ENCODE data around the gene SETD3. TPM values are rescaled to one million over a fixed set of nuclear protein-coding genes. Genes with fewer than 3 reads are reported as not detected.

The SETD3 gene
- total and polyA plus RNA-seq, 2 experiments from 2014 or later: 40.7 to 68.0 TPM

GRCh38 chr14:99425272-99425681 lies 55.4 kb downstream of the SETD3 start:
- Histone ChIP-seq H3K79me2 (replicated peaks; ENCODE audit: insufficient read depth) (peaks cover 35% of the 10 kb centered on the region), H3K9me2 (ENCODE audit: insufficient read depth) (no peaks in the 10 kb centered on the region), H4K20me1 (replicated peaks; ENCODE audit: insufficient read depth) (peaks cover 6% of the 10 kb centered on the region; the same call in 1 of the 2 replicates), H3K27me3 (ENCODE audit: insufficient read depth) (no peaks in the 10 kb centered on the region), H3K4me2 (peak overlapping the region; percentile 25; the same call in 1 of the 2 replicates), H2AFZ (no peak overlapping the region), H3K27ac (ENCODE audit: low read depth) (no peak overlapping the region), H3K4me1 (ENCODE audit: insufficient read depth) (peaks cover 53% of the 10 kb centered on the region), H3F3A (replicated peaks; ENCODE audit: low read depth) (no peaks in the 10 kb centered on the region), H3K4me3 (no peak overlapping the region), H3K36me3 (ENCODE audit: insufficient read depth) (peaks cover 14% of the 10 kb centered on the region)
- 0 out of 2 replicates have a peak overlapping the region, but pooled peaks have one; percentile 84 for H3K27ac Mint-ChIP-seq
- DNase-seq (ENCODE audit: low spot score) (no peak), ATAC-seq (no peak)
- H3K36me3 Mint-ChIP-seq (ENCODE audit: low read depth): peaks cover 27% of the 10 kb centered on the region
- TF ChIP-seq POLR2AphosphoS5 (IDR thresholded peaks at IDR 0.05; ENCODE audit: low read depth) (no peak), CTCF (conservative IDR thresholded peaks at IDR 0.05; ENCODE audit: low read depth in 2 of 2) (no peak), ETS1 (IDR thresholded peaks at IDR 0.05) (no peak), ZNF462 (CRISPR knock-in tag; IDR thresholded peaks at IDR 0.05) (no peak), EZH2phosphoT487 (IDR thresholded peaks at IDR 0.05; ENCODE audit: unreplicated experiment) (no peak), JUNB (IDR thresholded peaks at IDR 0.05; ENCODE audit: unreplicated experiment) (no peak), NANOG (IDR thresholded peaks at IDR 0.05; ENCODE audit: borderline replicate concordance) (no peak), ZNF114 (CRISPR knock-in tag; IDR thresholded peaks at IDR 0.05) (no peak), EZH2 (IDR thresholded peaks at IDR 0.05; ENCODE audit: low read depth, unreplicated experiment) (no peak), CREB1 (CRISPR knock-in tag; IDR thresholded peaks at IDR 0.05; ENCODE audit: low read depth) (no peak), STAT1 (IDR thresholded peaks at IDR 0.05; ENCODE audit: unreplicated experiment) (no peak), ZNF331 (CRISPR knock-in tag; IDR thresholded peaks at IDR 0.05; ENCODE audit: low read depth) (no peak), REST (IDR thresholded peaks at IDR 0.05; ENCODE audit: unreplicated experiment) (no peak)
- H3K9me3 Mint-ChIP-seq: peaks cover 16% of the 10 kb centered on the region
- H3K4me3 Mint-ChIP-seq: no peak overlapping the region
- H3K27me3 Mint-ChIP-seq (ENCODE audit: insufficient read depth, low read depth, poor library complexity): peaks cover 8% of the 10 kb centered on the region
- peaks cover 60% of the 10 kb centered on the region for H3K4me1 Mint-ChIP-seq
